Measurements from ENCODE around the gene PLAAT2.

PLAAT2 gene

DNA sequence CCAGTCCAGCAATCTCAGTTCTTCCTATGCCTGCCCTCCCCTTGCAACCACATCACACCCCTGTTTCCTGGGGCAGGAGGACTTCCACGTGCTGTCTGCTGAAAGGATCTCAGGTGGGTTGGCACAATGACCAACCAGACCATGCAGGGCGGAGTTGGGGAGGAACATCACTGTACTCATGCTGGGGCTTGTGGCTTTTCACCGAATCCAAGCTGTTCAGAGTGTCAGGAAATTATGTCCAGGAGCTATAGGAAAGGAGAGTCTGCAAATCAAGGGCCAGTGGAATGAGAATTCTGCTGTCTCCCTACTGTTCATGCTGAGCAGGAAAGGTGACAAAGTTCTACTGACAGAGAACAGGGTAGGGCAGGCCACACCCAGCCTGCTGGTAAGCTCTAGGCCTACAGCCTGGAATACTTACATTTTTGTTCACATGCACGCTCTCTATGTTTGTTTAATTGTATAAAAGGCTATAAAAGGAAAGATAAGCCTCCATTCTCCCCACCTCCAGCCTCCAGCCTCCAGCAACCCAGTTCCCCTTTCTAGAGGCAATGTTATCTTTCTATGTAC is 1.7 kb upstream of the PLAAT2 start:
- TF ChIP-seq, protein P1, sequence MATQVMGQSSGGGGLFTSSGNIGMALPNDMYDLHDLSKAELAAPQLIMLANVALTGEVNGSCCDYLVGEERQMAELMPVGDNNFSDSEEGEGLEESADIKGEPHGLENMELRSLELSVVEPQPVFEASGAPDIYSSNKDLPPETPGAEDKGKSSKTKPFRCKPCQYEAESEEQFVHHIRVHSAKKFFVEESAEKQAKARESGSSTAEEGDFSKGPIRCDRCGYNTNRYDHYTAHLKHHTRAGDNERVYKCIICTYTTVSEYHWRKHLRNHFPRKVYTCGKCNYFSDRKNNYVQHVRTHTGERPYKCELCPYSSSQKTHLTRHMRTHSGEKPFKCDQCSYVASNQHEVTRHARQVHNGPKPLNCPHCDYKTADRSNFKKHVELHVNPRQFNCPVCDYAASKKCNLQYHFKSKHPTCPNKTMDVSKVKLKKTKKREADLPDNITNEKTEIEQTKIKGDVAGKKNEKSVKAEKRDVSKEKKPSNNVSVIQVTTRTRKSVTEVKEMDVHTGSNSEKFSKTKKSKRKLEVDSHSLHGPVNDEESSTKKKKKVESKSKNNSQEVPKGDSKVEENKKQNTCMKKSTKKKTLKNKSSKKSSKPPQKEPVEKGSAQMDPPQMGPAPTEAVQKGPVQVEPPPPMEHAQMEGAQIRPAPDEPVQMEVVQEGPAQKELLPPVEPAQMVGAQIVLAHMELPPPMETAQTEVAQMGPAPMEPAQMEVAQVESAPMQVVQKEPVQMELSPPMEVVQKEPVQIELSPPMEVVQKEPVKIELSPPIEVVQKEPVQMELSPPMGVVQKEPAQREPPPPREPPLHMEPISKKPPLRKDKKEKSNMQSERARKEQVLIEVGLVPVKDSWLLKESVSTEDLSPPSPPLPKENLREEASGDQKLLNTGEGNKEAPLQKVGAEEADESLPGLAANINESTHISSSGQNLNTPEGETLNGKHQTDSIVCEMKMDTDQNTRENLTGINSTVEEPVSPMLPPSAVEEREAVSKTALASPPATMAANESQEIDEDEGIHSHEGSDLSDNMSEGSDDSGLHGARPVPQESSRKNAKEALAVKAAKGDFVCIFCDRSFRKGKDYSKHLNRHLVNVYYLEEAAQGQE (IDR thresholded peaks at IDR 0.05; ENCODE audit: insufficient read depth in 1 of 2, low read depth in 2 of 2, low read length in 2 of 2), result no peak
- TF ChIP-seq TAF1 (IDR thresholded peaks at IDR 0.05; ENCODE audit: borderline replicate concordance, insufficient read depth, low read length), result no peak
- no peak for TF ChIP-seq FOXP2 (optimal IDR thresholded peaks at IDR 0.05; ENCODE audit: borderline replicate concordance, extremely low read depth, extremely low read length, insufficient read depth)
- TF ChIP-seq POLR2AphosphoS5 (IDR thresholded peaks at IDR 0.05; ENCODE audit: low read depth, low read length), result no peak
- TF ChIP-seq SIN3A (IDR thresholded peaks at IDR 0.05; ENCODE audit: borderline replicate concordance, insufficient read depth, low read length), result no peak

DNA sequence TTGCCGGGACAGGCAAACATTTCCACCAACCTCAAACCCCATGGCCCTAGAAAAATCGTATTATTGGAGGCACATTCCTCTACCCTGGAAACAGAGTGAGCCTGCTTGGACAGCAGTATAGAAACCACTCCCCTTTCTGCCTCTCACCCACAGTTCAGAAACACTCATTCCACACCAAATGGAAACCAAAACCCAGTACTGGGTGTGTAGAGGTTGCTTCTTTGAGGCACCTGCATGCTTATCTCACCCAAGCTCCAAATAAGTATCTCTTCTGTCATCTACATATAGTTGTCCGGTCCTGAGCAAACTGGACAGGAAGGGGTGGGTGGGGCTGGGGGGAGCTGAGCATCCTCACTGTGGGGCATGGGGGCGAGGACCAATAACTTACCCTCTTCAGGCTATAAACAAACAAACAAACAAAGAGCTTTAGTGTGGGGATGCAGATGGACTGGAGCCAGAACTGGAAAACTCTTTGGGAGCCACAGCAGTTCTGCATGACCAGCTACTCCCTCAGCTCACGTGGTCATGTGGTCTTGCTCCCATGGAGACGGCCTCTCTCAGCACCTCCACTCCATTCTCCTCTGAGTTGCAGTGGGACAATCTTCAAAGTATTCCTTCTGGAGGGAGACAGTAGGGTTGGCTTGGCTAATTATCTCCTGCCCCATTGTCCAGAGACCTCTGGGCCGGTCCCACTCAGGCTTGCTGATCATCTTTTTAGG is 1.0 kb upstream of the PLAAT2 start:
- TF ChIP-seq TAF1 (IDR thresholded peaks at IDR 0.05; ENCODE audit: borderline replicate concordance, insufficient read depth, low read length) (no peak), SIN3A (IDR thresholded peaks at IDR 0.05; ENCODE audit: borderline replicate concordance, insufficient read depth, low read length) (no peak)
- TF ChIP-seq, protein P1 (IDR thresholded peaks at IDR 0.05; ENCODE audit: insufficient read depth in 1 of 2, low read depth in 2 of 2, low read length in 2 of 2), result no peak

DNA sequence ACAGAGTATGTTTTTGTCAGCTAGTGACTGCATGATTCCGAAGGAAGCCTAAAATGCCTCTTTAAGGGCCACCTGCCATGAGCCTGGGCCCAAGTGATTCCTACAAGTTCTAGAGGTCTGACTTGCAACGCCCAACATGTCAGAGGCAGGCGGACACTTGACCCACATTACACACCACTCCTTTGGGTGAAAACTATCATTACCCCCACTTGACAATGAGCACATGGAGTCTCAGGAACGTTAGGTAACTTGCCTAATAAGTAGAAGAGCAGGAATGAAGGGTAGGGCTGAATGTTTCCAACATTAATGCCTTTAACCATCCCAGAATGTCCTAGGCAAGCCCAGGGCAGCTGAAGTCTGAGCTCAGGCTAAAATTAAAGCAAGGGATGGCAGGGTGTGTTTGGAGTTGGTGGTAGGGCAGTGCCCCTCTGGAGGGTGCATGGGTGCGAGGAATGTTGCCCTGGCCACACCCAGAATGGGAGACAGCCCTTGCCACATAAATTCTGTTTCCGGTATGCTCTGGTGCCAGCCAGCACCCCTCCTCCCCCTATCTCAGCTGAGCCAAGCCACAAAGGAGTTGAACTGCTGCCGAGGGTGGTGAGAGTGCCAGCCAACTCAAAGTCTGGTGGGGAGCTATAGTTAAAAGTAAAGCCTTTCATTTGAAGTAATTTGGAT is 2.5 kb downstream of the PLAAT2 start:
- no peak for TF ChIP-seq FOXP2 (optimal IDR thresholded peaks at IDR 0.05; ENCODE audit: borderline replicate concordance, extremely low read depth, extremely low read length, insufficient read depth)
- no peak for TF ChIP-seq POLR2AphosphoS5 (IDR thresholded peaks at IDR 0.05; ENCODE audit: low read depth, low read length)
- TF ChIP-seq, protein P1 (IDR thresholded peaks at IDR 0.05; ENCODE audit: insufficient read depth in 1 of 2, low read depth in 2 of 2, low read length in 2 of 2), result no peak
- TF ChIP-seq SIN3A (IDR thresholded peaks at IDR 0.05; ENCODE audit: borderline replicate concordance, insufficient read depth, low read length), result no peak
- no peak for TF ChIP-seq TAF1 (IDR thresholded peaks at IDR 0.05; ENCODE audit: borderline replicate concordance, insufficient read depth, low read length)

DNA sequence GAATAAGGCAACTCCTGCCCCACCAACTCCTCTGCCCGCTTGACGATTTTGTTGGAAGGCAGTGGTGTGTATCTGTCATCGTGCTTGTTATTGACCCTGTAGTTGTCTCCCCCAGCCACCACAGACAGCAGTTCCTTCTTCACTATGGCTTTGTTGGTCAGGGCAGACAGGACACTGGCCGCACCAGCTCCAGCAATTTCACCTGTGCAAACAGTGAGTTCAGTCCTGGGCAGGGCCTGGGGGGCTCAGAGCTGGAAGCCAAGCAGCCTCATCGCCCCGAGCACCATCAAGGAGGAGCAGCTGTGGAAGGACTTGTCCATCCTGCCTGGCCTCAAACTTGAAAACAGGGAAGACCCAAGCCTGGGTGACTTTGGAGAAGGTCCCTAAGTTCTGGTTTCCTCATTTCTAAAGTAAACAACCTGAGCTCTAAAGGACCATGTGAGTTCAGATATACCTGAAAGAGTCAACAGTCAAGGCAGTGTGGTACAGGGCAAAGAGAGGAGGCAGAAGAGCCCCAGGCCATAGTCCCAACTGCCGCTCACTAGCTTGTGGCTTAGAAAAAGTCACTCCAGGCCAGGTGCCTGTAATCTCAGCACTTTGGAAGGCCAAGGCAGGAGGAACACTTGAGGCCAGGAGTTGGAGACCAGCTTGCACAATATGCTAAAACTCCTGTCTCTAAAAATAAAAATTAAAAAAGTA is 4.6 kb downstream of the PLAAT2 start:
- no peak for TF ChIP-seq TAF1 (IDR thresholded peaks at IDR 0.05; ENCODE audit: borderline replicate concordance, insufficient read depth, low read length)
- TF ChIP-seq FOXP2 (optimal IDR thresholded peaks at IDR 0.05; ENCODE audit: borderline replicate concordance, extremely low read depth, extremely low read length, insufficient read depth), result no peak
- TF ChIP-seq, protein P1 (IDR thresholded peaks at IDR 0.05; ENCODE audit: insufficient read depth in 1 of 2, low read depth in 2 of 2, low read length in 2 of 2), result no peak
- TF ChIP-seq POLR2AphosphoS5 (IDR thresholded peaks at IDR 0.05; ENCODE audit: low read depth, low read length), result no peak
- TF ChIP-seq SIN3A (IDR thresholded peaks at IDR 0.05; ENCODE audit: borderline replicate concordance, insufficient read depth, low read length), result no peak

All from PFSK-1 (cell line).